ENCODE data around the gene ZNF385C. TPM values are rescaled to one million over a fixed set of nuclear protein-coding genes. Genes with fewer than 3 reads are reported as not detected.

The ZNF385C gene
- total RNA-seq, 4 donors from 2014 or later, result not detected

- WGBS, 2 donors (ENCODE audit: low coverage in 1 of 2), result 90% methylated on average over 3 of the region's 8 CpGs; no CpG with 5 or more reads in 1 of the 2 donors
- no peaks in the 10 kb centered on the region for H3K27me3 ChIP-seq
- H3K9me3 ChIP-seq, result no peaks in the 10 kb centered on the region
Observed at GRCh38 chr17:42129109-42129837, 31.0 kb upstream of the ZNF385C start.

GRCh38 chr17:42127414-42127813 lies 29.1 kb upstream of the ZNF385C start:
- H3K4me3 ChIP-seq, result no peak overlapping the region
- TF ChIP-seq POLR2A (IDR thresholded peaks at IDR 0.05) (no peak), POLR2AphosphoS5 (IDR thresholded peaks at IDR 0.05) (no peak)
- no peaks in the 10 kb centered on the region for H3K27me3 ChIP-seq
- no peak for ATAC-seq
- H3K36me3 ChIP-seq, result peaks cover 0 to 63% of the 10 kb centered on the region in 2 donors
- H3K27ac ChIP-seq, result no peak overlapping the region
- WGBS, 2 donors (ENCODE audit: low coverage in 1 of 2), result 79 to 96% methylated on average over 2 to 6 of the region's 6 CpGs
- H3K4me1 ChIP-seq, result peaks cover 0 to 50% (median 18%) of the 10 kb centered on the region in 3 donors
- no peaks in the 10 kb centered on the region for H3K9me3 ChIP-seq

More at GRCh38 chr17:42129109-42129837, 31.0 kb upstream of the ZNF385C start:
- Histone ChIP-seq H3K4me3 (no peak overlapping the region), H3K36me3 (peaks cover 0 to 63% of the 10 kb centered on the region in 2 donors), H3K4me1 (peaks cover 0 to 61% (median 29%) of the 10 kb centered on the region in 3 donors), H3K27ac (peak overlapping the region in 3 of 4 donors; percentile 49 to 81 (median 64))
- TF ChIP-seq CTCF (IDR thresholded peaks at IDR 0.05), result peak in 1 of 4 experiments; percentile 7
- no peak for TF ChIP-seq POLR2A (IDR thresholded peaks at IDR 0.05)
- no peak for TF ChIP-seq EP300 (IDR thresholded peaks at IDR 0.05)
- no peak for TF ChIP-seq POLR2AphosphoS5 (IDR thresholded peaks at IDR 0.05)
- peak; percentile 73 for ATAC-seq

GRCh38 chr17:42126836-42127235 lies 28.6 kb upstream of the ZNF385C start:
- Histone ChIP-seq H3K36me3 (peaks cover 0 to 63% of the 10 kb centered on the region in 2 donors), H3K27ac (no peak overlapping the region), H3K4me3 (no peak overlapping the region), H3K9me3 (no peaks in the 10 kb centered on the region), H3K4me1 (peaks cover 0 to 50% (median 18%) of the 10 kb centered on the region in 3 donors), H3K27me3 (no peaks in the 10 kb centered on the region)
- TF ChIP-seq EP300 (IDR thresholded peaks at IDR 0.05), result no peak
- TF ChIP-seq CTCF (IDR thresholded peaks at IDR 0.05), result no peak
- TF ChIP-seq POLR2AphosphoS5 (IDR thresholded peaks at IDR 0.05), result no peak
- TF ChIP-seq POLR2A (IDR thresholded peaks at IDR 0.05), result no peak
- 63 to 81% methylated on average over 1 to 3 of the region's 3 CpGs for WGBS, 2 donors (ENCODE audit: low coverage in 1 of 2)
- ATAC-seq, result no peak

GRCh38 chr17:42125565-42125964 lies 27.3 kb upstream of the ZNF385C start:
- Histone ChIP-seq H3K4me1 (peaks cover 0 to 50% (median 18%) of the 10 kb centered on the region in 3 donors), H3K9me3 (no peaks in the 10 kb centered on the region), H3K4me3 (no peak overlapping the region), H3K27ac (no peak overlapping the region), H3K27me3 (no peaks in the 10 kb centered on the region), H3K36me3 (peaks cover 0 to 58% of the 10 kb centered on the region in 2 donors)
- 63 to 80% methylated on average over 2 to 8 of the region's 12 CpGs for WGBS, 2 donors (ENCODE audit: low coverage in 1 of 2)
- TF ChIP-seq CTCF (IDR thresholded peaks at IDR 0.05) (no peak), POLR2AphosphoS5 (IDR thresholded peaks at IDR 0.05) (no peak), POLR2A (IDR thresholded peaks at IDR 0.05) (no peak), EP300 (IDR thresholded peaks at IDR 0.05) (no peak)
- ATAC-seq, result no peak

GRCh38 chr17:42124256-42124655 lies 26.0 kb upstream of the ZNF385C start:
- Histone ChIP-seq H3K4me1 (peaks cover 0 to 49% (median 11%) of the 10 kb centered on the region in 3 donors), H3K27ac (no peak overlapping the region), H3K27me3 (no peaks in the 10 kb centered on the region), H3K36me3 (peaks cover 0 to 47% of the 10 kb centered on the region in 2 donors), H3K9me3 (no peaks in the 10 kb centered on the region), H3K4me3 (no peak overlapping the region)
- ATAC-seq, result no peak
- TF ChIP-seq POLR2A (IDR thresholded peaks at IDR 0.05), result no peak
- TF ChIP-seq POLR2AphosphoS5 (IDR thresholded peaks at IDR 0.05), result no peak
- no peak for TF ChIP-seq EP300 (IDR thresholded peaks at IDR 0.05)
- WGBS, 2 donors (ENCODE audit: low coverage in 1 of 2), result 60 to 100% methylated on average over 1 of the region's 3 CpGs
